Subcutaneous abdominal adipose tissue (tissue), 5 donors: ENCODE results near the gene RFPL1.

Experiments
- H3K27ac ChIP-seq: one replicate; pipeline ENCODE4 v1.7.0; 2013; ENCODE audit warnings: low read depth, mild to moderate bottlenecking, inconsistent platforms, low read length, moderate library complexity
- H3K27me3 ChIP-seq, 5 donors: one replicate each; pipeline ENCODE4 v1.7.0; 2013; ENCODE audit warnings: low read length in 5 of 5, inconsistent platforms in 1 of 5; ENCODE audit not compliant: control insufficient read depth in 5 of 5, insufficient read depth in 4 of 5
- H3K36me3 ChIP-seq, 5 donors: one replicate each; pipeline ENCODE4 v1.7.0; 2013; ENCODE audit warnings: low read length in 5 of 5; ENCODE audit not compliant: control insufficient read depth in 5 of 5, insufficient read depth in 5 of 5
- H3K4me1 ChIP-seq, 5 donors: one replicate each; pipeline ENCODE4 v1.7.0; 2013; ENCODE audit warnings: low read length in 5 of 5, mild to moderate bottlenecking in 3 of 5, moderate library complexity in 1 of 5; ENCODE audit not compliant: control insufficient read depth in 5 of 5, insufficient read depth in 5 of 5
- H3K4me3 ChIP-seq, 5 donors: one replicate each; pipeline ENCODE4 v1.7.0; 2013; ENCODE audit warnings: low read length in 5 of 5, low read depth in 1 of 5
- H3K9ac ChIP-seq, 5 donors: one replicate each; pipeline ENCODE4 v1.7.0; 2013; ENCODE audit warnings: low read length in 5 of 5, mild to moderate bottlenecking in 4 of 5, moderate library complexity in 3 of 5
- H3K9me3 ChIP-seq, 5 donors: one replicate each; pipeline ENCODE4 v1.7.0; 2013; ENCODE audit warnings: low read length in 5 of 5; ENCODE audit not compliant: control insufficient read depth in 5 of 5
- donor health status: healthy.
- donor health status: healthy.
- donor health status: healthy.
- donor health status: healthy.
- donor health status: healthy.

Gene RFPL1

GRCh38 chr22:29473001-29473400, 34.6 kb downstream of the RFPL1 start:
- H3K27ac ChIP-seq = no peak overlapping the region
- H3K4me3 ChIP-seq = no peak overlapping the region
- H3K36me3 ChIP-seq = no peaks in the 10 kb centered on the region
- peaks cover 0 to 14% (median 7%) of the 10 kb centered on the region in 5 donors for H3K4me1 ChIP-seq
- peaks cover 4 to 24% (median 20%) of the 10 kb centered on the region in 5 donors for H3K27me3 ChIP-seq
- H3K9me3 ChIP-seq = no peaks in the 10 kb centered on the region
- no peak overlapping the region for H3K9ac ChIP-seq

DNA sequence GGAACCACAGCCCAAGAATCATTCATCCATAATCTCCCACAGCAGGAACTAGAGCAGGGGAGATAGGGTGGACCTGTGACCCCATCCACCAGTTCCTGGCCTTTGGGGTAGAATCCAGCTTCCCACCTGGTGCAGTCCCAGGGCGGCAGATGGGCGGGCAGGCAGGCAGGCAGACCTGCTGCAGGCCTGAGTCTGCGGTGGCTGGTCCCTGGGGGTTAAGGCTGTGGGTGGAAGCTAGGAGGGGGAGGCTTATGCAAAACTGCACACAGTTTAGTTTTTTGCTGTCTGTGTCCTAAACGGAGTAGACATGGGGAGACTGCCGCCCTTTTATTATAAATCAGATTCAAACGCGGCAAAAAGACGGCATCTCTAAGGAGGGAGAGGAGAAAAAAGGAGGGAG, 37.2 kb downstream of the RFPL1 start:
- H3K9ac ChIP-seq = no peak overlapping the region
- H3K36me3 ChIP-seq = no peaks in the 10 kb centered on the region
- H3K4me3 ChIP-seq = no peak overlapping the region
- H3K27ac ChIP-seq = no peak overlapping the region
- peaks cover 22 to 35% (median 34%) of the 10 kb centered on the region in 5 donors for H3K27me3 ChIP-seq
- H3K4me1 ChIP-seq = peaks cover 0 to 29% (median 16%) of the 10 kb centered on the region in 5 donors
- H3K9me3 ChIP-seq = no peaks in the 10 kb centered on the region

- H3K9ac ChIP-seq = no peak overlapping the region
- no peaks in the 10 kb centered on the region for H3K36me3 ChIP-seq
- no peaks in the 10 kb centered on the region for H3K9me3 ChIP-seq
- H3K4me3 ChIP-seq = no peak overlapping the region
- peaks cover 27 to 41% (median 39%) of the 10 kb centered on the region in 5 donors for H3K27me3 ChIP-seq
- no peak overlapping the region for H3K27ac ChIP-seq
- peaks cover 0 to 32% (median 21%) of the 10 kb centered on the region in 5 donors for H3K4me1 ChIP-seq
Measured at GRCh38 chr22:29476116-29476515, 37.7 kb downstream of the RFPL1 start.

- no peak overlapping the region for H3K4me3 ChIP-seq
- no peaks in the 10 kb centered on the region for H3K9me3 ChIP-seq
- peaks cover 0 to 44% (median 24%) of the 10 kb centered on the region in 5 donors for H3K4me1 ChIP-seq
- no peak overlapping the region for H3K9ac ChIP-seq
- H3K27me3 ChIP-seq = peaks cover 32 to 55% (median 53%) of the 10 kb centered on the region in 5 donors
- no peaks in the 10 kb centered on the region for H3K36me3 ChIP-seq
- H3K27ac ChIP-seq = no peak overlapping the region
Measured at GRCh38 chr22:29477723-29478318, 39.4 kb downstream of the RFPL1 start.

DNA sequence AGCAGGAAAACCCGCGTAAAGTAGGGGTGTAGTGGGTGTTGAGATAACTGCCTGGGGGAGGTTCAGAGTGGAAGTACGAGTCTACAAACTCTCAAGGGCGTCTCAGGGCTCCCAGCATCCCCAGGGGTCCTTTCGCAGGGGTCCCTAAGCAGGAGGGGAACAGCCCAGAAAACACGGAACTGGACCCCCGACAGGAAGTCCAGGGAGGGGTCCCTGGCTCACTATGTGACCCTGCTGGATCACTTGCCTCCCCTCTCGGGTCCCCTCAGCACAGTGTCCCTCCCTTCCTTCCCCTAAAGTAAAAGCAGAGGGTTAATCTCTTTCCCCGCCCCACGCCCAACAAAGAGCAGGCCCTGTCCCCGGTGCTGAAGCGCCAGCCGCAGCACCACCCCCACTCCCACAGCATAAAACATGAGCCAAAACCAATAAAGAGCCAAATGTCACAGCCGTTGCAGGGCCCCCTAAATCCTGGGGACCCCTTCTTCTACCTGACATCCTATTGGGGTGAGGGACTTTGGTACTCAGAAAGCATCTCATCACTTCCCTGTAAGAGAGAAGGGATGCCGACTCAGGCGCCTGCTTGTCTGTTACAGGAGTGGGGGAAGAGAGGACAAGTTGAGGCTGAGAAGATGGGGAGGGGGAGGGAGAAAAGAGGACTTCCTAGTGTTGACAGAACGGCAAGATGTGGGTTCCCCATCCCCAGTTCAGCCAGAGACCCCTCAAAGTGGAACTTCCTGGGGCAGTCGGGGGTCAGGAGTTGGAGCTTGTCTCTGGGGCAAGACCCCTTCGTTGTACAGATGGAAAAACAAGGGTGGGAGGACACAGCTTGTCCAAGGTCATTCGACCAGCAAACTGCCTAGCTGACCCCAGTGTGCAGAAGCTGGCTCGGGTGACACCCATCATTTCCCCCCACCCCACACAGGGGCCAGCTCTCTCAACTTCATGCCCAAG, 40.2 kb downstream of the RFPL1 start:
- no peak overlapping the region for H3K27ac ChIP-seq
- H3K9ac ChIP-seq = no peak overlapping the region
- peaks cover 32 to 57% (median 53%) of the 10 kb centered on the region in 5 donors for H3K27me3 ChIP-seq
- no peaks in the 10 kb centered on the region for H3K9me3 ChIP-seq
- H3K4me3 ChIP-seq = no peak overlapping the region
- peaks cover 0 to 44% (median 24%) of the 10 kb centered on the region in 5 donors for H3K4me1 ChIP-seq
- H3K36me3 ChIP-seq = no peaks in the 10 kb centered on the region

DNA sequence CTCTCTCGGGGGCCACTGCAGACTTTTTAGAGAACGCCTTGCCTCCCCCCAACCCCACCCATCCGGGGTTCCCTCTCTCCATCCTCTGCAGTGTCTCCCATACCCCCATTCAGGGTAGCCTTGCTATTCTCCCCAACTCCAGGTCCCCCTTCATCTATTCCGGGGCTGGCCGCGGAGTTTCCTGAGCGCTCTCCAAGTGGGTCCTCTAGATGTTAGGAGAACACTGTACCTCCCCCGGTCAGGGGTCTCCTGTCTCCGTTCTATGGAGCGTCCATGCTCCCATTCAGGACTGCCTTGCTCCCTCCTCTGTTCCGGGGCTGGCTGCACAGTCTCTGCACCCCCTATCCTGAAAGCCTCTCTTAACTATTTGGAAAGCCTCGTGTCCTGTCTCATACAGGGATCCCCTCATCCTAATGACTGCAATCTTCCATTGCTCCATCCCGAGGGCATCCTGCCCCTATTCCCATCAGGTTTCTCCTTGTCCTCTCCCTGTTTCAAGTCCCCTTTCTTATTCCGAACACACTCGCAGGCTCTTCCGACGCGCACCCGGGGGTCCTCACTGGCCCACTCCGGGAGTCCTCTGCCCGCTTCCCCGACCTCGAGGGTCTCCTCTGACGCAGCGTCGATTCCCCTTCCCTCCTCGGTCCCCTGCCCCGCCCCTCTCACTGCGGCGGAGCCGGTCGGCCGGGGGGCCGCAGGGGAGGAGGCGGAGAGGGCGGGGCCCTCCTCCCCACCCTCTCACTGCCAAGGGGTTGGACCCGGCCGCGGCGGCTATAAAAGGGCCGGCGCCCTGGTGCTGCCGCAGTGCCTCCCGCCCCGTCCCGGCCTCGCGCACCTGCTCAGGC, 41.3 kb downstream of the RFPL1 start, which contains the start of gene NEFH:
TSS of gene NEFH (plus strand) at position 802 of the 845 bp plus-strand sequence. CDS start 45 bp downstream, outside the sequence.
- Histone ChIP-seq H3K27me3 (peaks cover 32 to 57% (median 53%) of the 10 kb centered on the region in 5 donors), H3K27ac (no peak within 1 kb of the TSS), H3K36me3 (no peaks in the 10 kb centered on the region), H3K4me3 (peak within 1 kb of the TSS in 4 of 5 donors; percentile 17 to 53 (median 42)), H3K9me3 (no peaks in the 10 kb centered on the region), H3K9ac (no peak within 1 kb of the TSS), H3K4me1 (peaks cover 0 to 44% (median 24%) of the 10 kb centered on the region in 5 donors)

DNA sequence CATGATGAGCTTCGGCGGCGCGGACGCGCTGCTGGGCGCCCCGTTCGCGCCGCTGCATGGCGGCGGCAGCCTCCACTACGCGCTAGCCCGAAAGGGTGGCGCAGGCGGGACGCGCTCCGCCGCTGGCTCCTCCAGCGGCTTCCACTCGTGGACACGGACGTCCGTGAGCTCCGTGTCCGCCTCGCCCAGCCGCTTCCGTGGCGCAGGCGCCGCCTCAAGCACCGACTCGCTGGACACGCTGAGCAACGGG, 41.8 kb downstream of the RFPL1 start:
- H3K9me3 ChIP-seq = no peaks in the 10 kb centered on the region
- H3K9ac ChIP-seq = no peak overlapping the region
- H3K27me3 ChIP-seq = peaks cover 32 to 56% (median 53%) of the 10 kb centered on the region in 5 donors
- no peaks in the 10 kb centered on the region for H3K36me3 ChIP-seq
- H3K4me1 ChIP-seq = peaks cover 0 to 44% (median 24%) of the 10 kb centered on the region in 5 donors
- H3K27ac ChIP-seq = no peak overlapping the region
- peak overlapping the region in 4 of 5 donors; percentile 17 to 53 (median 42) for H3K4me3 ChIP-seq

DNA sequence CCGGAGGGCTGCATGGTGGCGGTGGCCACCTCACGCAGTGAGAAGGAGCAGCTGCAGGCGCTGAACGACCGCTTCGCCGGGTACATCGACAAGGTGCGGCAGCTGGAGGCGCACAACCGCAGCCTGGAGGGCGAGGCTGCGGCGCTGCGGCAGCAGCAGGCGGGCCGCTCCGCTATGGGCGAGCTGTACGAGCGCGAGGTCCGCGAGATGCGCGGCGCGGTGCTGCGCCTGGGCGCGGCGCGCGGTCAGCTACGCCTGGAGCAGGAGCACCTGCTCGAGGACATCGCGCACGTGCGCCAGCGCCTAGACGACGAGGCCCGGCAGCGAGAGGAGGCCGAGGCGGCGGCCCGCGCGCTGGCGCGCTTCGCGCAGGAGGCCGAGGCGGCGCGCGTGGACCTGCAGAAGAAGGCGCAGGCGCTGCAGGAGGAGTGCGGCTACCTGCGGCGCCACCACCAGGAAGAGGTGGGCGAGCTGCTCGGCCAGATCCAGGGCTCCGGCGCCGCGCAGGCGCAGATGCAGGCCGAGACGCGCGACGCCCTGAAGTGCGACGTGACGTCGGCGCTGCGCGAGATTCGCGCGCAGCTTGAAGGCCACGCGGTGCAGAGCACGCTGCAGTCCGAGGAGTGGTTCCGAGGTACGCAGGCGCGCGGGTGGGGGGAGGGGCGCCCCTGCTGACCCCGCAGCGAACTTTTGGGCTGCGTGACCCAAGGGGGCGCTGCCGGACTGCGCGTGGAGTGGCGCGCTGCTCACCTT, 42.3 kb downstream of the RFPL1 start:
- H3K36me3 ChIP-seq = no peaks in the 10 kb centered on the region
- peak overlapping the region in 4 of 5 donors; percentile 17 to 53 (median 42) for H3K4me3 ChIP-seq
- no peaks in the 10 kb centered on the region for H3K9me3 ChIP-seq
- H3K27me3 ChIP-seq = peaks cover 32 to 55% (median 50%) of the 10 kb centered on the region in 5 donors
- no peak overlapping the region for H3K9ac ChIP-seq
- no peak overlapping the region for H3K27ac ChIP-seq
- H3K4me1 ChIP-seq = peaks cover 0 to 44% (median 24%) of the 10 kb centered on the region in 5 donors

DNA sequence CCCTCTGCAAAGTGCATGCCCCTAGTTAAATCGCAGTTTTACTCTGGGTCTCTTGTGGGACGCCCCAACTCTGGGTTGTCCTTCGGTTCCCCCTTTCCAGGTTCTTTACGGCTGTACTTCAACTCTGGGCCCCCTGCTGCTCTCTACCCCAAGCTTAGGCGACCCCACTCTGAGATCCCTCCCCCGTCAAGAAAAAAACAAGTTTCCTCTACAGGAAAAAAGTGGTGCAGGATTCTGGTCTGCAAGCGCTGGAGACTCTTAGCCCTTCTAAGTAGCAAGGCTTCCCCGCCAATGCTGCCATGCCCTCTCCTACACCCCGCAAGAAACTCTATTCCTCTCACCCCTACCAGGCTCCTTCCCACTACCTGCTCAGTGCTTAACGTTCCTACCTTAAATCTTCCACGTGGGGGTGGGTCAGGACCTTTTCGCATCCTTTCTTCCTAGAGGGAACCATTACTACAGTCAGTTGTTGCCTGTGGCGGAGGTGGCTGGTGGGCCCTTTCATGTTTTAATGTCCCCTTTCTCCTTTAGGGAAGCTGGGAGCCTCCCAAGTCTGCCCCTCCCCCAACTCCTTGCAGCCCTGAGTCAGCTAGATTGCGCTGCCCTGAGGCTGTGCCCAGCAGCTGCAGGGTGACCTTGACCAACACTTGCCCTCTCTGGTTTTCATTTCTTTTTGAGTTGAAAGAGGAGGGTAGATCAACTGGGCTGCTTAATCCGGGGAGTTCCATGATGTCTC, 43.0 kb downstream of the RFPL1 start:
- peaks cover 32 to 54% (median 46%) of the 10 kb centered on the region in 5 donors for H3K27me3 ChIP-seq
- H3K36me3 ChIP-seq = no peaks in the 10 kb centered on the region
- no peaks in the 10 kb centered on the region for H3K9me3 ChIP-seq
- H3K27ac ChIP-seq = no peak overlapping the region
- peak overlapping the region in 4 of 5 donors; percentile 0 to 53 (median 42) for H3K4me3 ChIP-seq
- peaks cover 0 to 44% (median 24%) of the 10 kb centered on the region in 5 donors for H3K4me1 ChIP-seq
- H3K9ac ChIP-seq = no peak overlapping the region
